Chondrocyte (in vitro differentiated cells): Measurements from ENCODE around the gene RNASEH1. TPM values are rescaled to one million over a fixed set of nuclear protein-coding genes. Genes with fewer than 3 reads are reported as not detected.

Experiments
- DNase-seq: peaks from one replicate; pipeline ENCODE4 v3.0.0; 2021; ENCODE audit warnings: mixed read lengths, low spot score
- H3K27ac Mint-ChIP-seq: one replicate; pipeline ENCODE4 v1.8.0; 2021; ENCODE audit warnings: mild to moderate bottlenecking, moderate library complexity, mixed read lengths; ENCODE audit not compliant: unreplicated experiment
- H3K27me3 Mint-ChIP-seq: 2 replicates; pipeline ENCODE4 v1.8.0; 2021; ENCODE audit warnings: low read depth, mixed read lengths
- H3K36me3 Mint-ChIP-seq: 2 replicates; pipeline ENCODE4 v1.8.0; 2021; ENCODE audit warnings: low read depth, mixed read lengths
- H3K4me1 Mint-ChIP-seq: 2 replicates; pipeline ENCODE4 v1.8.0; 2021; ENCODE audit warnings: low read depth, mild to moderate bottlenecking, mixed read lengths
- H3K4me3 Mint-ChIP-seq: one replicate; pipeline ENCODE4 v1.8.0; 2021; ENCODE audit warnings: mild to moderate bottlenecking, moderate library complexity, mixed read lengths; ENCODE audit not compliant: unreplicated experiment
- H3K9me3 Mint-ChIP-seq: 2 replicates; pipeline ENCODE4 v1.8.0; 2021; ENCODE audit warnings: low read depth, mixed read lengths
- total RNA-seq: library from RNA; stranded (reverse); gene quantifications from 3 replicates; pipeline ENCODE4 v1.2.1, GENCODE V29; 2021
- TF ChIP-seq, protein P1 (sequence below): fragments of 200-600 bp; sonication (generic); IDR thresholded peaks from 2 replicates; pipeline ENCODE4 v1.5.0; 2021; ENCODE audit warnings: antibody characterized with exemption, mild to moderate bottlenecking, moderate library complexity

Gene RNASEH1
- total RNA-seq, 1 donor from 2014 or later, result 28.9 TPM

DNA sequence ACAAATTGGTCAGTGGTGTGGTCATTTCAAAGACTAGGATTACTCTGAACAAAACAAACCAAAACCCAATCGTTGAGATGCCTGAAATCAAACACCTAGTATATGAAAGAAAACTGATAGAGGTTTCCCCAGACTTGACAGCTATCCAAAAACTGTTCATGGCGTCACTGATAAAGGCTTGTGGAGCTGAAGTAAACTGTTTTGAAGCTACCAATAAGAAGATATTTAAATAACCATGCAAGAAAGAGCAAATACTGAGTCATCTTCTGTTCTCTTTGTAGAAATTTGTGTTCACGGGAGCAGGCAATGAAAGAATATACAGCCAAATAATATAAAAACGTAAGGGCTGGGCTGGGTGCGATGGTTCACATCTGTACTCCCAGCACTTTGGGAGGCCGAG lies 29.3 kb upstream of the RNASEH1 start:
- DNase-seq, result no peak
- H3K27ac Mint-ChIP-seq, result no peak overlapping the region
- H3K4me3 Mint-ChIP-seq, result no peak overlapping the region
- TF ChIP-seq, protein P1, sequence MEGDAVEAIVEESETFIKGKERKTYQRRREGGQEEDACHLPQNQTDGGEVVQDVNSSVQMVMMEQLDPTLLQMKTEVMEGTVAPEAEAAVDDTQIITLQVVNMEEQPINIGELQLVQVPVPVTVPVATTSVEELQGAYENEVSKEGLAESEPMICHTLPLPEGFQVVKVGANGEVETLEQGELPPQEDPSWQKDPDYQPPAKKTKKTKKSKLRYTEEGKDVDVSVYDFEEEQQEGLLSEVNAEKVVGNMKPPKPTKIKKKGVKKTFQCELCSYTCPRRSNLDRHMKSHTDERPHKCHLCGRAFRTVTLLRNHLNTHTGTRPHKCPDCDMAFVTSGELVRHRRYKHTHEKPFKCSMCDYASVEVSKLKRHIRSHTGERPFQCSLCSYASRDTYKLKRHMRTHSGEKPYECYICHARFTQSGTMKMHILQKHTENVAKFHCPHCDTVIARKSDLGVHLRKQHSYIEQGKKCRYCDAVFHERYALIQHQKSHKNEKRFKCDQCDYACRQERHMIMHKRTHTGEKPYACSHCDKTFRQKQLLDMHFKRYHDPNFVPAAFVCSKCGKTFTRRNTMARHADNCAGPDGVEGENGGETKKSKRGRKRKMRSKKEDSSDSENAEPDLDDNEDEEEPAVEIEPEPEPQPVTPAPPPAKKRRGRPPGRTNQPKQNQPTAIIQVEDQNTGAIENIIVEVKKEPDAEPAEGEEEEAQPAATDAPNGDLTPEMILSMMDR, result no peak
- no peaks in the 10 kb centered on the region for H3K27me3 Mint-ChIP-seq
- H3K36me3 Mint-ChIP-seq, result peaks cover 3% of the 10 kb centered on the region
- peaks cover 26% of the 10 kb centered on the region for H3K4me1 Mint-ChIP-seq
- no peaks in the 10 kb centered on the region for H3K9me3 Mint-ChIP-seq

DNA sequence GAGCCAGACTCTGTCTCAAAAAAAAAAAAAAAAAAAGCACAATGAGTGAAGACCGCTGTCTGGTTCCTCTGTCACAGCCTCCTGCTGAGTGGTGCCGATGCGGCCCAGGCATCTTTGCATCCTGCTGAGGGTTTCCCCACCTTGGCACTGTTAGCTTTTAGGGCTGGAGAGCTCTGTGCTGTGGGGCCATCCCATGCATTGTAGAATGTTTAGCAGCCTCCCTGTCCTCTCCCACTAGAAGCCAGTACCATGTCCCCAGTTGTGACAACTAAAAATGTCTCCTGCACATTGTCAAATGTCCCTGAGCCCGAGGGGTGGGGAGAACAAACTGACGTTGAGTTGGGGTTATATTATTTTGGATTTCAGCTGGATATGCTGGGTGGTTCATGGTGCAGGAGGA lies 28.9 kb upstream of the RNASEH1 start:
- H3K4me1 Mint-ChIP-seq, result peaks cover 26% of the 10 kb centered on the region
- H3K9me3 Mint-ChIP-seq, result no peaks in the 10 kb centered on the region
- H3K27me3 Mint-ChIP-seq, result no peaks in the 10 kb centered on the region
- H3K4me3 Mint-ChIP-seq, result no peak overlapping the region
- no peak overlapping the region for H3K27ac Mint-ChIP-seq
- H3K36me3 Mint-ChIP-seq, result peaks cover 3% of the 10 kb centered on the region
- peak; percentile 19 for DNase-seq
- TF ChIP-seq, protein P1, result no peak

DNA sequence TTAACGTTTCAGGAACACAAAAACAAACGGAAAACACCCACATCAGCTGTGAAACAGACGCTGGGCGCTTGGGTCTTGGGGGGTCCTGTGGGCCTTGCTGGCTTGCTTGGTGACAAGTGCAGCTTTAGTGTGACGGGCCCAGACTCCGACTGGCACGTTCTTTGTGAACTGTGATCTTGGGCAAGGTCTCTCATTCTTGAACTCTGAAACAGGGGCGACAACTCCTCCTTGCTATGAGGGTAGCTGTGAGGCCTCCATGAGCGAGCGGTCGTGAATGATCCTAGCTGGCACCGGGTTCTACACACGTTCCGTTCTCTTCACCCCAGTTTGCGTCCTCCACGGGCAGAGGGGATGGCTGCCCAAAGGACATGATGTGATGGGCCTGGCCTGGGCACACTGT lies 28.1 kb upstream of the RNASEH1 start:
- Mint-ChIP-seq H3K36me3 (peaks cover 11% of the 10 kb centered on the region), H3K4me3 (no peak overlapping the region), H3K27ac (peak overlapping the region; percentile 22), H3K27me3 (no peaks in the 10 kb centered on the region), H3K4me1 (peaks cover 26% of the 10 kb centered on the region), H3K9me3 (no peaks in the 10 kb centered on the region)
- TF ChIP-seq, protein P1, result no peak
- peak; percentile 48 for DNase-seq

DNA sequence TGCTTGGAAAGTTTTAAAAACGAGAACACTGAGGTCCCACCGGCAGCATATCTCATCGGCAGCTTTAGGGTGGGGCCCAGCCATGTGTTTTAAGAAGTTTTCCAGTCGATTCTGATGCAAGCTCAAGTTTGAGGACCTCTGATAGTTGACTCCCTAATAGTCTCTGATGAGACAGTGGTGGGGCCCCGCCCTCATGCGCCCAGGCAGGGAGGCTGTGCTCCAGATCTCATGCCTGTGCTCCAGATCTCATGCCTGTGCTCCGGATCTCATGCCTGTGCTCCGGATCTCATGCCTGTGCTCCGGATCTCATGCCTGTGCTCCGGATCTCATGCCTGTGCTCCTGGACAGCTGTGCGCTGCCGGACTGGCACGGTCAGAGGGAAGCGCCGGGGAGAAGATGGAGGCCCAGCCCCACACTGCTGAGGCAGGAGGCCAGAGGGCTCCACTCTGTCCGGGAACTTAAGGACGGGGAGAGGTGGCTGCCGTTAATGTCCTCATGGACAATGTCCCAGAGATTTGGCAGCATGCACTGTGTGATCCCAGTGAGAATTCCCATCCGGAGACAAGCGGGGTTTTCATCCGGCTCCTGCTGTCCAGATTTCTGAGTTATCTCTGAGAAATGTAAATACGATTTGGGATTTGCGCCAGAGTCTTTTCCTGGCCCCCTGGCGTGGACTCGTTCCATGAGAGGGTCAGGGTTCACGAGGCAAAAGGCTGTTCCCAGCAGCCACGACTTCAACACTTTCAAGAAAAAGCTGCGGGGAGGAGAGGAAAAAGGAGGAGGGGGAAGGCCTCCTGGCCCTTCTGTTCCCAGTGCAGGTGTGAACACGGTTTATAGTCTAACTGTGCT lies 27.4 kb upstream of the RNASEH1 start:
- Mint-ChIP-seq H3K9me3 (no peaks in the 10 kb centered on the region), H3K27ac (peak overlapping the region; percentile 87), H3K27me3 (no peaks in the 10 kb centered on the region), H3K4me3 (peak overlapping the region; percentile 61), H3K36me3 (peaks cover 15% of the 10 kb centered on the region), H3K4me1 (peaks cover 26% of the 10 kb centered on the region)
- peak; percentile 56 for DNase-seq
- TF ChIP-seq, protein P1, result no peak

DNA sequence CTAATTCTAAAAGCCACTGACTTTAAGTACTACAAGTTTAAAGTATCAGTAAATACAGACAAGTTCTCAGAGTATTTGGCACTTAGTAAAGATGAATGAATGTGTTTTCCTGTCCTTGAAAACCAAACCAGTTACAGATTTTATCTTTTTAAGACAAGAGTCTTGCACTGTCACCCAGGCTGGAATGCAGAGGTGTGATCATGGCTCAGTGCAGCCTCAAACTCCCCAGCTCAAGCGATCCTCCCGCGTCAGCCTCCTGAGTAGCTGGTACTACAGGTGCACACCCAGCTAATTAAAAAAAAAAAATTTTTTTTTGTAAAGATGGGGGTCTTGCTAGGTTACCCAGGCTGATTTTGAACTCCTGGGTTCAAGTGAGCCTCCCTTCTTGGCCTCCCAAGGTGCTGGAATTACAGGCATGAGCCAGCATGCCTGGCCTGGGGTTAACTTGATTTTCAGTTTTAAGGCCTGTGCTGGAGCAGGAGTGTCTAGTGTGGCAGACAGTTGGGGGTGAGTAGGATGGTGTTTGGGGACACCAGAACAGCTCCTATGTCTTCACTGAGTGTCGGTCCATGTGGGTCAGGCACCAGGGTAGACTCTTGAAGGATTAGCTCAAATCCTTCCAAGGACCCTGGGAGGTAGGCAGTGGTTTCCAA lies 26.6 kb upstream of the RNASEH1 start:
- TF ChIP-seq, protein P1, result no peak
- no peak overlapping the region for H3K4me3 Mint-ChIP-seq
- H3K36me3 Mint-ChIP-seq, result peaks cover 21% of the 10 kb centered on the region
- H3K27ac Mint-ChIP-seq, result peak overlapping the region; percentile 87
- H3K9me3 Mint-ChIP-seq, result no peaks in the 10 kb centered on the region
- H3K4me1 Mint-ChIP-seq, result peaks cover 29% of the 10 kb centered on the region
- no peak for DNase-seq
- no peaks in the 10 kb centered on the region for H3K27me3 Mint-ChIP-seq
